GM12878 (cell line): ENCODE results near the gene TMEM97. TPM values are rescaled to one million over a fixed set of nuclear protein-coding genes. Genes with fewer than 3 reads are reported as not detected.
A peak's percentile ranks its signal among the peaks of the same experiment; 100 is the strongest.

Source experiments
- ATAC-seq: fragments of 200-7000 bp; cut with Tn5 transposase; 3 replicates; pipeline ENCODE4 v1.9.1; 2020; ENCODE audit warnings: mild to moderate bottlenecking, moderate library complexity
- BruUV-seq: library from RNA; stranded (reverse); fragments of 400-500 nt; replicated peaks from 2 replicates; lab custom pipeline; 2021; lab: Mats Ljungman, UMichigan
- CTCF ChIA-PET: fragments of 300-600 bp; sonication (Branson Sonifier 250); formaldehyde crosslinking; extraction: SDS; loops from one replicate; lab custom pipeline; 2021; ENCODE audit warnings: inconsistent platforms; lab: Yijun Ruan, JAX
- POLR2A ChIA-PET: fragments of 350-600 bp; formaldehyde crosslinking; extraction: SDS; loops from one replicate; lab custom pipeline; 2021; ENCODE audit warnings: inconsistent platforms; lab: Charles Lee
- RAD21 ChIA-PET: fragments of 300-600 bp; sonication (Branson Sonifier 250); formaldehyde crosslinking; loops from one replicate; lab custom pipeline; 2023; ENCODE audit warnings: antibody characterized with exemption; ENCODE audit not compliant: unreplicated experiment; lab: Charles Lee
- SMC1A ChIA-PET: fragments of 300-600 bp; sonication (Branson Sonifier 250); formaldehyde crosslinking; loops from one replicate; lab custom pipeline; 2023; ENCODE audit not compliant: unreplicated experiment, uncharacterized antibody; lab: Charles Lee
- DNase-seq: peaks from one replicate; pipeline ENCODE4 v3.0.0-alpha.2; 2011; ENCODE audit warnings: low read depth, low spot score
- FAIRE-seq: peaks from 3 replicates; lab custom pipeline; 2011; peaks lifted over from hg19 to GRCh38; lab: Jason Lieb, UNC
- H2AFZ ChIP-seq: 2 replicates; pipeline ENCODE4 v1.6.0; 2011; ENCODE audit warnings: low read depth, low read length, control low read depth; ENCODE audit not compliant: control insufficient read depth
- H3K27ac ChIP-seq: 2 replicates; pipeline ENCODE4 v1.5.1; 2011; ENCODE audit warnings: control low read depth; ENCODE audit not compliant: control insufficient read depth, insufficient read depth
- H3K27me3 ChIP-seq, 2 experiments: replicated peaks in 1 of 2; 2 replicates each; pipeline versions ENCODE4 v1.6.0 to v1.6.1; 2011; ENCODE audit warnings: low read length in 1 of 2; ENCODE audit not compliant: control insufficient read depth in 2 of 2, insufficient read depth in 2 of 2
- H3K36me3 ChIP-seq, 2 experiments: 2 replicates each; pipeline ENCODE4 v1.5.1; 2011; ENCODE audit warnings: low read length in 1 of 2; ENCODE audit not compliant: control insufficient read depth in 2 of 2, insufficient read depth in 2 of 2
- H3K4me1 ChIP-seq: 2 replicates; pipeline ENCODE4 v1.6.1; 2011; ENCODE audit warnings: mild to moderate bottlenecking, low read length, moderate library complexity, mixed read lengths; ENCODE audit not compliant: control insufficient read depth, insufficient read depth
- H3K4me2 ChIP-seq: 2 replicates; pipeline ENCODE4 v1.6.0; 2011; ENCODE audit warnings: control low read depth; ENCODE audit not compliant: control insufficient read depth, insufficient read depth
- H3K4me3 ChIP-seq: fragments of 200-600 bp; sonication (generic); 2 replicates; pipeline ENCODE4 v1.5.1; 2016
- H3K79me2 ChIP-seq: 2 replicates; pipeline ENCODE4 v1.6.0; 2011; ENCODE audit warnings: low read length; ENCODE audit not compliant: control insufficient read depth, insufficient read depth
- H3K9ac ChIP-seq: 2 replicates; pipeline ENCODE4 v1.8.0; 2011; ENCODE audit warnings: low read length, control low read depth, mixed read lengths; ENCODE audit not compliant: control insufficient read depth, insufficient read depth
- H3K9me3 ChIP-seq: replicated peaks from 3 replicates; pipeline ENCODE4 v1.5.1; 2011; ENCODE audit warnings: mild to moderate bottlenecking, low read length; ENCODE audit not compliant: control insufficient read depth, insufficient read depth
- H4K20me1 ChIP-seq: 2 replicates; pipeline ENCODE4 v1.6.0; 2011; ENCODE audit not compliant: control insufficient read depth, insufficient read depth
- CBX3 ChIP-seq: fragments of 200-600 bp; sonication (generic); IDR thresholded peaks from 2 replicates; pipeline ENCODE4 v1.6.1; 2016; ENCODE audit warnings: low read depth, borderline replicate concordance
- FOXK2 ChIP-seq: fragments of 450-650 bp; IDR thresholded peaks from 2 replicates; pipeline ENCODE4 v1.6.1; 2017; ENCODE audit warnings: mild to moderate bottlenecking, moderate library complexity
- JUND ChIP-seq: IDR thresholded peaks from 2 replicates; pipeline ENCODE4 v1.6.1; 2012; ENCODE audit warnings: low read depth, mild to moderate bottlenecking, low read length, improper control_type of control experiment, moderate library complexity
- KLF5 ChIP-seq: fragments of 450-650 bp; IDR thresholded peaks from 2 replicates; pipeline ENCODE4 v1.6.1; 2014; ENCODE audit warnings: mild to moderate bottlenecking; ENCODE audit not compliant: partially characterized antibody
- RB1 ChIP-seq: fragments of 450-650 bp; formaldehyde crosslinking; IDR thresholded peaks from 2 replicates; pipeline ENCODE4 v1.6.1; 2017; ENCODE audit warnings: mild to moderate bottlenecking, borderline replicate concordance
- TCF7 ChIP-seq: IDR thresholded peaks from 2 replicates; pipeline ENCODE4 v1.6.1; 2014; ENCODE audit warnings: antibody characterized with exemption, borderline replicate concordance
- WGBS: methylation state at CpG from one replicate; pipeline ENCODE4 v1.1.6; 2016; ENCODE audit warnings: low lambda C conversion rate; ENCODE audit not compliant: insufficient replicate concordance, insufficient coverage; ENCODE audit errors: missing lambda C conversion rate; 5-methylcytosine and 5-hydroxymethylcytosine counted together
- in situ Hi-C: fragments of 300-500 bp; cut with MboI; formaldehyde crosslinking; loops from 9 replicates; pipeline ENCODE4 v1.14.3; 2018; ENCODE audit warnings: mixed read lengths
- intact Hi-C: fragments of 100-400 bp; cut with micrococcal nuclease; formaldehyde crosslinking; loops from one replicate; pipeline ENCODE4 v1.14.2; 2022; ENCODE audit not compliant: unreplicated experiment
- polyA plus RNA-seq, 11 experiments: library from polyadenylated mRNA; depleted of rRNA in 4 of 11; unstranded in 6 of 11; stranded (reverse) in 5 of 11; fragments of >200 nt; fragmentation: Nextera tagmentation in 4 of 11; fragmentation: Illumina TruSeq in 1 of 11; extraction: Ambion mirVana in 4 of 11; extraction: Trizol in 1 of 11; gene quantifications; 1 replicate in 1 of 11; 2 replicates in 10 of 11; pipeline versions ENCODE4 v1.2.1 to v1.2.3, GENCODE V29; 2011 to 2016; ENCODE audit warnings: inconsistent platforms in 2 of 11, missing spikeins in 2 of 11, low read depth in 1 of 11
- total RNA-seq, 4 experiments: library from RNA; depleted of rRNA in 3 of 4; stranded (reverse); fragments of >200 nt in 3 of 4; fragmentation: Illumina TruSeq in 1 of 4; extraction: Trizol in 1 of 4; gene quantifications; 2 replicates each; pipeline versions ENCODE4 v1.2.1 to v1.2.3, GENCODE V29; 2013 to 2021
- TF ChIP-seq, protein P1 (sequence below): IDR thresholded peaks from 2 replicates; pipeline ENCODE4 v1.6.1; 2012; ENCODE audit warnings: low read depth, low read length, improper control_type of control experiment
- TF ChIP-seq, protein P2 (sequence below): fragments of 450-650 bp; IDR thresholded peaks from 2 replicates; pipeline ENCODE4 v1.6.1; 2016; ENCODE audit warnings: mild to moderate bottlenecking, moderate library complexity, borderline replicate concordance
- TF ChIP-seq, protein P3 (sequence below): fragments of 150-350 bp; IDR thresholded peaks from 2 replicates; pipeline ENCODE4 v1.6.1; 2014; ENCODE audit warnings: mild to moderate bottlenecking, low read depth, low read length
- TF ChIP-seq, protein P4 (sequence below): fragments of 450-650 bp; IDR thresholded peaks from 2 replicates; pipeline ENCODE4 v1.6.1; 2016; ENCODE audit warnings: mild to moderate bottlenecking
- TF ChIP-seq, protein P5 (sequence below): fragments of 450-650 bp; IDR thresholded peaks from 2 replicates; pipeline ENCODE4 v1.6.1; 2017; ENCODE audit warnings: low read depth, mild to moderate bottlenecking, moderate library complexity

Gene TMEM97
- total and polyA plus RNA-seq, 10 of the 15 experiments (the other 5 are each of a cell fraction or from before 2014, with no cell fraction given): 58.0 to 134 (median 86.0) TPM

DNA sequence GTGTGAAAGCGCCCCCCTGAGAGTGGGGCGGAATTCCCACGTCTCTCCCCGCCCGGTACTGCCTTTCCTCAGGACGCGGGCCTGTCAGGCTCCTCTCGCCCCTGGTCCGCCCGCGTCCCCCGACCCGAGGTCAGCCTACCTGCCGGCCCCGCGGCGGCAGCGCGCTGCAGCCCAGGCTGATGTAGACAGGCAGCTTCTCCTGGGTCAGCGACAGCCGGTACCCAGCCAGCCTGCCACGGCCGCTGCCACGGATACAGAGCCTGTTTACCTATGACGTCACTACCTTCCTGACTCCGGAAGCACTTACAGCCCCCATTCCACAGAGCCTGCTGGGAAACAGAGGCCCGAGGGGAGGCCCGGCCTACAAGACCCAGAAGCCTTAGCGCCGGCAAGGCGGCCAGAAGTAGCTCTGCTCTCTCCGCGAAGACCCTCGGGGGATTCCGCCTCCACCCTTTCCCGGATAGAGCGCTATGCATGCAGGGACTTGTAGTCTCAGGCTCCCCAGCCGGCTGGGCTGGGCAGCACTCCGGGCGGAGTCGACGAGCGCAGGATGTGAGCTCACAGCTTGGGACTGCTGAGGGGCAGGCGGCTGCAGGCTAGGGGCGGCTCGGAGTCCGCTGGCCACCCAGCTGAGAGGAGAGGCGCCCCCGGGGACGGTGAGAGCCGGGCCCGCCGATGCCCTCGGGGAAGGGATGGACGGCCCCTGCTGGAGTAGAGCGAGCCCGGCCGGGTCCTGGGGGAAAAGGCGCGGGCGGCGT lies 16.4 kb downstream of the TMEM97 start, which contains the start of the genes IFT20 and TNFAIP1:
Gene IFT20 (minus strand): TSS at position 272 of the 758 bp plus-strand sequence. CDS start 3,487 bp downstream, outside the sequence.
Gene TNFAIP1 (plus strand): TSS at position 561 of the 758 bp plus-strand sequence. CDS start 3,761 bp downstream, outside the sequence.
- DNase-seq (peak; percentile 98), FAIRE-seq (peak; percentile 92), ATAC-seq (peak; percentile 98)
- H3K9ac ChIP-seq: peak within 1 kb of the TSS; percentile 64
- peak within 1 kb of the TSS; percentile 36 for H3K27ac ChIP-seq
- H3K79me2 ChIP-seq: peaks cover 19% of the 10 kb centered on the region
- peak within 1 kb of the TSS; percentile 88 for H3K4me2 ChIP-seq
- H3K4me3 ChIP-seq: peak within 1 kb of the TSS; percentile 88
- peaks cover 3% of the 10 kb centered on the region for H3K4me1 ChIP-seq
- H2AFZ ChIP-seq: peak within 1 kb of the TSS; percentile 85
- ChIA-PET CTCF (interaction anchor here (0.6 to 3.6 kb wide), 17 partner anchors 9 to 681 kb away, joined by 3 to 29 read pairs (median 5); partner anchors contain the start of genes POLDIP2 and TMEM97), SMC1A (interaction anchor here (0.8 to 3.6 kb wide), 13 partner anchors 9 to 276 kb away, joined by 3 to 27 read pairs (median 4); partner anchors contain the start of gene POLDIP2), RAD21 (interaction anchor here (0.8 to 3.9 kb wide), 16 partner anchors 10 to 575 kb away, joined by 3 to 31 read pairs (median 5); partner anchors contain the start of genes POLDIP2 and TMEM97), POLR2A (interaction anchor here (0.5 to 2.4 kb wide), 15 partner anchors 13 to 852 kb away, joined by 3 to 26 read pairs (median 3); partner anchors contain the start of genes PIGS, POLDIP2 and TMEM97)
- no peaks in the 10 kb centered on the region; the same call in 1 of the 2 replicates for H4K20me1 ChIP-seq
- H3K27me3 ChIP-seq: no peaks in the 10 kb centered on the region
- peaks cover 0 to 7% of the 10 kb centered on the region in 2 experiments; a peak in 3 of 4 replicates for H3K36me3 ChIP-seq
- no TSS peak for BruUV-seq
- H3K9me3 ChIP-seq: no peaks in the 10 kb centered on the region
- WGBS: 1% methylated on average over 62 of the region's 62 CpGs
- in situ Hi-C loops: loop anchor here (10.0 kb wide), 1 partner anchor 619 kb away; the partner anchor contains the start of gene PHF12
- intact Hi-C loops: loop anchor here (1.0 kb wide), 2 partner anchors 16 to 22 kb away; partner anchors contain the start of genes POLDIP2 and TMEM97
- TF ChIP-seq, protein P1, sequence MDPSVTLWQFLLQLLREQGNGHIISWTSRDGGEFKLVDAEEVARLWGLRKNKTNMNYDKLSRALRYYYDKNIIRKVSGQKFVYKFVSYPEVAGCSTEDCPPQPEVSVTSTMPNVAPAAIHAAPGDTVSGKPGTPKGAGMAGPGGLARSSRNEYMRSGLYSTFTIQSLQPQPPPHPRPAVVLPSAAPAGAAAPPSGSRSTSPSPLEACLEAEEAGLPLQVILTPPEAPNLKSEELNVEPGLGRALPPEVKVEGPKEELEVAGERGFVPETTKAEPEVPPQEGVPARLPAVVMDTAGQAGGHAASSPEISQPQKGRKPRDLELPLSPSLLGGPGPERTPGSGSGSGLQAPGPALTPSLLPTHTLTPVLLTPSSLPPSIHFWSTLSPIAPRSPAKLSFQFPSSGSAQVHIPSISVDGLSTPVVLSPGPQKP: peak; percentile 74; the same call in 1 of the 2 replicates
- TF ChIP-seq JUND (peak; percentile 97), CBX3 (no peak), KLF5 (peak; percentile 95), FOXK2 (peak; percentile 95), RB1 (no peak; the same call in 1 of the 2 replicates), TCF7 (no peak)
- TF ChIP-seq, protein P2, sequence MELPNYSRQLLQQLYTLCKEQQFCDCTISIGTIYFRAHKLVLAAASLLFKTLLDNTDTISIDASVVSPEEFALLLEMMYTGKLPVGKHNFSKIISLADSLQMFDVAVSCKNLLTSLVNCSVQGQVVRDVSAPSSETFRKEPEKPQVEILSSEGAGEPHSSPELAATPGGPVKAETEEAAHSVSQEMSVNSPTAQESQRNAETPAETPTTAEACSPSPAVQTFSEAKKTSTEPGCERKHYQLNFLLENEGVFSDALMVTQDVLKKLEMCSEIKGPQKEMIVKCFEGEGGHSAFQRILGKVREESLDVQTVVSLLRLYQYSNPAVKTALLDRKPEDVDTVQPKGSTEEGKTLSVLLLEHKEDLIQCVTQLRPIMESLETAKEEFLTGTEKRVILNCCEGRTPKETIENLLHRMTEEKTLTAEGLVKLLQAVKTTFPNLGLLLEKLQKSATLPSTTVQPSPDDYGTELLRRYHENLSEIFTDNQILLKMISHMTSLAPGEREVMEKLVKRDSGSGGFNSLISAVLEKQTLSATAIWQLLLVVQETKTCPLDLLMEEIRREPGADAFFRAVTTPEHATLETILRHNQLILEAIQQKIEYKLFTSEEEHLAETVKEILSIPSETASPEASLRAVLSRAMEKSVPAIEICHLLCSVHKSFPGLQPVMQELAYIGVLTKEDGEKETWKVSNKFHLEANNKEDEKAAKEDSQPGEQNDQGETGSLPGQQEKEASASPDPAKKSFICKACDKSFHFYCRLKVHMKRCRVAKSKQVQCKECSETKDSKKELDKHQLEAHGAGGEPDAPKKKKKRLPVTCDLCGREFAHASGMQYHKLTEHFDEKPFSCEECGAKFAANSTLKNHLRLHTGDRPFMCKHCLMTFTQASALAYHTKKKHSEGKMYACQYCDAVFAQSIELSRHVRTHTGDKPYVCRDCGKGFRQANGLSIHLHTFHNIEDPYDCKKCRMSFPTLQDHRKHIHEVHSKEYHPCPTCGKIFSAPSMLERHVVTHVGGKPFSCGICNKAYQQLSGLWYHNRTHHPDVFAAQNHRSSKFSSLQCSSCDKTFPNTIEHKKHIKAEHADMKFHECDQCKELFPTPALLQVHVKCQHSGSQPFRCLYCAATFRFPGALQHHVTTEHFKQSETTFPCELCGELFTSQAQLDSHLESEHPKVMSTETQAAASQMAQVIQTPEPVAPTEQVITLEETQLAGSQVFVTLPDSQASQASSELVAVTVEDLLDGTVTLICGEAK: peak; percentile 98
- TF ChIP-seq, protein P3, sequence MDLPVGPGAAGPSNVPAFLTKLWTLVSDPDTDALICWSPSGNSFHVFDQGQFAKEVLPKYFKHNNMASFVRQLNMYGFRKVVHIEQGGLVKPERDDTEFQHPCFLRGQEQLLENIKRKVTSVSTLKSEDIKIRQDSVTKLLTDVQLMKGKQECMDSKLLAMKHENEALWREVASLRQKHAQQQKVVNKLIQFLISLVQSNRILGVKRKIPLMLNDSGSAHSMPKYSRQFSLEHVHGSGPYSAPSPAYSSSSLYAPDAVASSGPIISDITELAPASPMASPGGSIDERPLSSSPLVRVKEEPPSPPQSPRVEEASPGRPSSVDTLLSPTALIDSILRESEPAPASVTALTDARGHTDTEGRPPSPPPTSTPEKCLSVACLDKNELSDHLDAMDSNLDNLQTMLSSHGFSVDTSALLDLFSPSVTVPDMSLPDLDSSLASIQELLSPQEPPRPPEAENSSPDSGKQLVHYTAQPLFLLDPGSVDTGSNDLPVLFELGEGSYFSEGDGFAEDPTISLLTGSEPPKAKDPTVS: no peak
- TF ChIP-seq, protein P4, sequence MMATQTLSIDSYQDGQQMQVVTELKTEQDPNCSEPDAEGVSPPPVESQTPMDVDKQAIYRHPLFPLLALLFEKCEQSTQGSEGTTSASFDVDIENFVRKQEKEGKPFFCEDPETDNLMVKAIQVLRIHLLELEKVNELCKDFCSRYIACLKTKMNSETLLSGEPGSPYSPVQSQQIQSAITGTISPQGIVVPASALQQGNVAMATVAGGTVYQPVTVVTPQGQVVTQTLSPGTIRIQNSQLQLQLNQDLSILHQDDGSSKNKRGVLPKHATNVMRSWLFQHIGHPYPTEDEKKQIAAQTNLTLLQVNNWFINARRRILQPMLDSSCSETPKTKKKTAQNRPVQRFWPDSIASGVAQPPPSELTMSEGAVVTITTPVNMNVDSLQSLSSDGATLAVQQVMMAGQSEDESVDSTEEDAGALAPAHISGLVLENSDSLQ: peak; percentile 79
- TF ChIP-seq, protein P5, sequence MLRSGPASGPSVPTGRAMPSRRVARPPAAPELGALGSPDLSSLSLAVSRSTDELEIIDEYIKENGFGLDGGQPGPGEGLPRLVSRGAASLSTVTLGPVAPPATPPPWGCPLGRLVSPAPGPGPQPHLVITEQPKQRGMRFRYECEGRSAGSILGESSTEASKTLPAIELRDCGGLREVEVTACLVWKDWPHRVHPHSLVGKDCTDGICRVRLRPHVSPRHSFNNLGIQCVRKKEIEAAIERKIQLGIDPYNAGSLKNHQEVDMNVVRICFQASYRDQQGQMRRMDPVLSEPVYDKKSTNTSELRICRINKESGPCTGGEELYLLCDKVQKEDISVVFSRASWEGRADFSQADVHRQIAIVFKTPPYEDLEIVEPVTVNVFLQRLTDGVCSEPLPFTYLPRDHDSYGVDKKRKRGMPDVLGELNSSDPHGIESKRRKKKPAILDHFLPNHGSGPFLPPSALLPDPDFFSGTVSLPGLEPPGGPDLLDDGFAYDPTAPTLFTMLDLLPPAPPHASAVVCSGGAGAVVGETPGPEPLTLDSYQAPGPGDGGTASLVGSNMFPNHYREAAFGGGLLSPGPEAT: 0 out of 2 replicates have a peak, but pooled peaks have one; percentile 41
